A549 (cell line): ENCODE measurements around the gene PMIS2. TPM values are rescaled to one million over a fixed set of nuclear protein-coding genes. Genes with fewer than 3 reads are reported as not detected.
A peak's percentile ranks its signal among the peaks of the same experiment; 100 is the strongest.

Source experiments
- ATAC-seq, 2 experiments: fragments of 200-7000 bp in 1 of 2; fragments of >200 bp in 1 of 2; cut with Nextera tagmentation in 1 of 2; cut with Tn5 transposase in 1 of 2; 3 replicates each; pipeline versions ENCODE4 v1.8.0 to v1.9.1; 2018 to 2020; ENCODE audit warnings: mild to moderate bottlenecking in 1 of 2, moderate library complexity in 1 of 2
- CTCF ChIA-PET: fragments of 300-600 bp; sonication (Branson Sonifier 250); formaldehyde crosslinking; extraction: SDS; loops from one replicate; lab custom pipeline; 2021; ENCODE audit warnings: antibody characterized with exemption, inconsistent platforms; lab: Yijun Ruan, JAX
- POLR2A ChIA-PET: fragments of 350-600 bp; formaldehyde crosslinking; extraction: SDS; loops from one replicate; lab custom pipeline; 2021; ENCODE audit warnings: antibody characterized with exemption, inconsistent platforms; lab: Yijun Ruan, JAX
- DNase-seq, 2 experiments: peaks; one replicate each; pipeline versions ENCODE4 v3.0.0 to v3.0.0-alpha.2; 2011 to 2016; ENCODE audit warnings: low read depth in 1 of 2, low spot score in 1 of 2
- FAIRE-seq: peaks from 2 replicates; lab custom pipeline; 2011; peaks lifted over from hg19 to GRCh38; lab: Jason Lieb, UNC
- H3K27ac ChIP-seq, 2 experiments: fragments of >200 bp; sonication (Bioruptor Twin); formaldehyde crosslinking; 3 replicates each; pipeline ENCODE4 v1.5.1; 2016 to 2017
- H3K4me1 ChIP-seq: fragments of >200 bp; sonication (Bioruptor Twin); formaldehyde crosslinking; 3 replicates; pipeline ENCODE4 v1.6.1; 2016
- H3K4me2 ChIP-seq: fragments of >200 bp; sonication (Bioruptor Twin); formaldehyde crosslinking; 3 replicates; pipeline ENCODE4 v1.6.1; 2016
- H3K4me3 ChIP-seq: fragments of >200 bp; sonication (Bioruptor Twin); formaldehyde crosslinking; 3 replicates; pipeline ENCODE4 v1.5.1; 2016
- H3K9me3 ChIP-seq: fragments of >200 bp; sonication (Bioruptor Twin); formaldehyde crosslinking; 3 replicates; pipeline ENCODE4 v1.6.1; 2016
- BHLHE40 ChIP-seq: IDR thresholded peaks from 2 replicates; pipeline ENCODE4 v1.6.1; 2012; ENCODE audit warnings: low read depth, low read length, inconsistent platforms
- CBX2 ChIP-seq: fragments of 200-600 bp; sonication (generic); IDR thresholded peaks from 2 replicates; pipeline ENCODE4 v1.6.1; 2016; ENCODE audit warnings: low read depth, mild to moderate bottlenecking, borderline replicate concordance
- CHD2 ChIP-seq: fragments of 150-350 bp; IDR thresholded peaks from 2 replicates; pipeline ENCODE4 v1.6.1; 2014; ENCODE audit warnings: low read length; ENCODE audit not compliant: partially characterized antibody
- EHF ChIP-seq: fragments of 250-450 bp; sonication (Bioruptor Pico); IDR thresholded peaks from 2 replicates; pipeline ENCODE4 v1.5.0; 2020; ENCODE audit warnings: mild to moderate bottlenecking
- HOXB13 ChIP-seq: fragments of 250-450 bp; sonication (Bioruptor Pico); IDR thresholded peaks from 2 replicates; pipeline ENCODE4 v1.5.0; 2020; ENCODE audit warnings: low read depth, mild to moderate bottlenecking, moderate library complexity
- JUN ChIP-seq, 2 experiments: fragments of >200 bp; sonication (Bioruptor Twin); formaldehyde crosslinking; IDR thresholded peaks; 2 replicates in 1 of 2; 3 replicates in 1 of 2; pipeline ENCODE4 v1.6.1; 2016 to 2017
- MYC ChIP-seq: IDR thresholded peaks from 2 replicates; pipeline ENCODE4 v1.6.1; 2012; ENCODE audit warnings: mild to moderate bottlenecking, inconsistent platforms, low read length, improper control_type of control experiment, borderline replicate concordance
- NPAS2 ChIP-seq: fragments of 250-450 bp; sonication (Bioruptor Pico); IDR thresholded peaks from 2 replicates; pipeline ENCODE4 v1.8.0; 2022; ENCODE audit warnings: mild to moderate bottlenecking, moderate library complexity, borderline replicate concordance
- NR3C1 ChIP-seq: fragments of >200 bp; sonication (Bioruptor Twin); formaldehyde crosslinking; IDR thresholded peaks from 3 replicates; pipeline ENCODE4 v1.6.1; 2017
- PHF8 ChIP-seq: fragments of 200-600 bp; sonication (generic); IDR thresholded peaks from 2 replicates; pipeline ENCODE4 v1.6.1; 2016; ENCODE audit warnings: low read depth, mild to moderate bottlenecking, antibody characterized with exemption, moderate library complexity, borderline replicate concordance
- POLR2A ChIP-seq: IDR thresholded peaks from 2 replicates; pipeline ENCODE4 v1.6.1; 2012; ENCODE audit warnings: mild to moderate bottlenecking, low read length
- RARB ChIP-seq: fragments of 250-450 bp; sonication (Bioruptor Pico); IDR thresholded peaks from 2 replicates; pipeline ENCODE4 v1.8.0; 2021; ENCODE audit warnings: mild to moderate bottlenecking, moderate library complexity
- TP53 ChIP-seq: fragments of 250-450 bp; sonication (Bioruptor Pico); IDR thresholded peaks from 2 replicates; pipeline ENCODE4 v1.5.0; 2021; ENCODE audit warnings: mild to moderate bottlenecking, moderate library complexity
- WGBS: methylation state at CpG from one replicate; pipeline ENCODE4 v1.1.6; 2017; ENCODE audit errors: missing lambda C conversion rate; 5-methylcytosine and 5-hydroxymethylcytosine counted together
- polyA plus RNA-seq, 4 experiments: library from polyadenylated mRNA; depleted of rRNA in 3 of 4; stranded (reverse); fragments of >200 nt; fragmentation: RNase III in 1 of 4; extraction: RNeasy Plus Mini Kit Qiagen cat#74134 plus additional on column Dnase treatment in 1 of 4; gene quantifications; 2 replicates in 3 of 4; 3 replicates in 1 of 4; pipeline ENCODE4 v1.2.3, GENCODE V29; 2011 to 2017
- TF ChIP-seq, protein P1 (sequence below): fragments of 200-600 bp; sonication (generic); IDR thresholded peaks from 2 replicates; pipeline ENCODE4 v1.6.1; 2016; ENCODE audit warnings: antibody characterized with exemption, mild to moderate bottlenecking, moderate library complexity
- TF ChIP-seq, protein P2 (sequence below): IDR thresholded peaks from 2 replicates; pipeline ENCODE4 v1.6.1; 2012
- TF ChIP-seq, protein P3 (sequence below): fragments of 150-350 bp; IDR thresholded peaks from 2 replicates; pipeline ENCODE4 v1.6.1; 2014; ENCODE audit warnings: low read depth, mild to moderate bottlenecking, low read length
- TF ChIP-seq, protein P4 (sequence below): IDR thresholded peaks from 2 replicates; pipeline ENCODE4 v1.6.1; 2012; ENCODE audit warnings: low read depth, borderline replicate concordance
- TF ChIP-seq, protein P5 (sequence below): fragments of >200 bp; sonication (Bioruptor Twin); formaldehyde crosslinking; IDR thresholded peaks from 3 replicates; pipeline ENCODE4 v1.6.1; 2016
- TF ChIP-seq, protein P6 (sequence below): fragments of 250-450 bp; sonication (Bioruptor Pico); IDR thresholded peaks from 2 replicates; pipeline ENCODE4 v1.5.0; 2020; ENCODE audit warnings: low read depth, mild to moderate bottlenecking, moderate library complexity

The PMIS2 gene
- polyA plus RNA-seq, 2 of the 4 experiments (the other 2 are of a cell fraction): not detected

DNA sequence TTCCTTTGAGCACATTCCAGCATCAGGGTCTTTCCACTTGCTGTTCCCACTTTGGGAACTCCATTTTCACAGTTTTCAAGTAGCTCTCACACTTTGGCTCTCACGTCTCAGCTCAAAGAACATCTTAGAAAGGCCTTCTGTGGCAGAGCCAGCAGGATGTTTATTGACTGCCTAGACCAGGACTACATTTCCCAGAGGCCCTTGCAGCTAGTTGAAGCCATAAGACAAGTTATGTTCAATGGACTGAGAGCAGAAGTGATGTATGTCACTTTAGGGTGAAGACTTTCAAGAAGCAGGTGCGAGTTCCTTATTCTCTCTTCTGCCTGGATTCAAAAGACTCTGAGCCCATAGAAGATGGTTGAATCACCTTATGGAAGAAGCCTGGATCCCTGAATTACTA lies 22.3 kb downstream of the PMIS2 start:
- H3K4me1 ChIP-seq: peaks cover 7% of the 10 kb centered on the region; the same call in 2 of the 3 replicates
- TF ChIP-seq RARB (CRISPR knock-in tag): no peak
- no peak for TF ChIP-seq CBX2
- TF ChIP-seq JUN (IDR thresholded peaks at IDR 0.05): no peak
- TF ChIP-seq, protein P1, sequence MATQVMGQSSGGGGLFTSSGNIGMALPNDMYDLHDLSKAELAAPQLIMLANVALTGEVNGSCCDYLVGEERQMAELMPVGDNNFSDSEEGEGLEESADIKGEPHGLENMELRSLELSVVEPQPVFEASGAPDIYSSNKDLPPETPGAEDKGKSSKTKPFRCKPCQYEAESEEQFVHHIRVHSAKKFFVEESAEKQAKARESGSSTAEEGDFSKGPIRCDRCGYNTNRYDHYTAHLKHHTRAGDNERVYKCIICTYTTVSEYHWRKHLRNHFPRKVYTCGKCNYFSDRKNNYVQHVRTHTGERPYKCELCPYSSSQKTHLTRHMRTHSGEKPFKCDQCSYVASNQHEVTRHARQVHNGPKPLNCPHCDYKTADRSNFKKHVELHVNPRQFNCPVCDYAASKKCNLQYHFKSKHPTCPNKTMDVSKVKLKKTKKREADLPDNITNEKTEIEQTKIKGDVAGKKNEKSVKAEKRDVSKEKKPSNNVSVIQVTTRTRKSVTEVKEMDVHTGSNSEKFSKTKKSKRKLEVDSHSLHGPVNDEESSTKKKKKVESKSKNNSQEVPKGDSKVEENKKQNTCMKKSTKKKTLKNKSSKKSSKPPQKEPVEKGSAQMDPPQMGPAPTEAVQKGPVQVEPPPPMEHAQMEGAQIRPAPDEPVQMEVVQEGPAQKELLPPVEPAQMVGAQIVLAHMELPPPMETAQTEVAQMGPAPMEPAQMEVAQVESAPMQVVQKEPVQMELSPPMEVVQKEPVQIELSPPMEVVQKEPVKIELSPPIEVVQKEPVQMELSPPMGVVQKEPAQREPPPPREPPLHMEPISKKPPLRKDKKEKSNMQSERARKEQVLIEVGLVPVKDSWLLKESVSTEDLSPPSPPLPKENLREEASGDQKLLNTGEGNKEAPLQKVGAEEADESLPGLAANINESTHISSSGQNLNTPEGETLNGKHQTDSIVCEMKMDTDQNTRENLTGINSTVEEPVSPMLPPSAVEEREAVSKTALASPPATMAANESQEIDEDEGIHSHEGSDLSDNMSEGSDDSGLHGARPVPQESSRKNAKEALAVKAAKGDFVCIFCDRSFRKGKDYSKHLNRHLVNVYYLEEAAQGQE: no peak
- TF ChIP-seq NPAS2 (CRISPR knock-in tag): no peak
- TF ChIP-seq, protein P2, sequence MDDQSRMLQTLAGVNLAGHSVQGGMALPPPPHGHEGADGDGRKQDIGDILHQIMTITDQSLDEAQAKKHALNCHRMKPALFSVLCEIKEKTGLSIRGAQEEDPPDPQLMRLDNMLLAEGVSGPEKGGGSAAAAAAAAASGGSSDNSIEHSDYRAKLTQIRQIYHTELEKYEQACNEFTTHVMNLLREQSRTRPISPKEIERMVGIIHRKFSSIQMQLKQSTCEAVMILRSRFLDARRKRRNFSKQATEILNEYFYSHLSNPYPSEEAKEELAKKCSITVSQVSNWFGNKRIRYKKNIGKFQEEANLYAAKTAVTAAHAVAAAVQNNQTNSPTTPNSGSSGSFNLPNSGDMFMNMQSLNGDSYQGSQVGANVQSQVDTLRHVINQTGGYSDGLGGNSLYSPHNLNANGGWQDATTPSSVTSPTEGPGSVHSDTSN: no peak
- no peak for TF ChIP-seq POLR2A
- no peak for TF ChIP-seq BHLHE40
- no peak for TF ChIP-seq TP53 (CRISPR knock-in tag)
- TF ChIP-seq HOXB13 (CRISPR knock-in tag): no peak
- TF ChIP-seq, protein P3, sequence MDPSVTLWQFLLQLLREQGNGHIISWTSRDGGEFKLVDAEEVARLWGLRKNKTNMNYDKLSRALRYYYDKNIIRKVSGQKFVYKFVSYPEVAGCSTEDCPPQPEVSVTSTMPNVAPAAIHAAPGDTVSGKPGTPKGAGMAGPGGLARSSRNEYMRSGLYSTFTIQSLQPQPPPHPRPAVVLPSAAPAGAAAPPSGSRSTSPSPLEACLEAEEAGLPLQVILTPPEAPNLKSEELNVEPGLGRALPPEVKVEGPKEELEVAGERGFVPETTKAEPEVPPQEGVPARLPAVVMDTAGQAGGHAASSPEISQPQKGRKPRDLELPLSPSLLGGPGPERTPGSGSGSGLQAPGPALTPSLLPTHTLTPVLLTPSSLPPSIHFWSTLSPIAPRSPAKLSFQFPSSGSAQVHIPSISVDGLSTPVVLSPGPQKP: no peak
- TF ChIP-seq MYC: no peak
- TF ChIP-seq, protein P4, sequence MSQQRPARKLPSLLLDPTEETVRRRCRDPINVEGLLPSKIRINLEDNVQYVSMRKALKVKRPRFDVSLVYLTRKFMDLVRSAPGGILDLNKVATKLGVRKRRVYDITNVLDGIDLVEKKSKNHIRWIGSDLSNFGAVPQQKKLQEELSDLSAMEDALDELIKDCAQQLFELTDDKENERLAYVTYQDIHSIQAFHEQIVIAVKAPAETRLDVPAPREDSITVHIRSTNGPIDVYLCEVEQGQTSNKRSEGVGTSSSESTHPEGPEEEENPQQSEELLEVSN: no peak
- no peak for TF ChIP-seq NR3C1
- H3K27ac ChIP-seq: no peak overlapping the region
- DNase-seq (peak in 1 of 2 experiments; percentile 53), ATAC-seq (no peak), FAIRE-seq (no peak)
- no peak overlapping the region for H3K4me2 ChIP-seq
- H3K9me3 ChIP-seq: peaks cover 33% of the 10 kb centered on the region
- CTCF ChIA-PET: interaction anchor here (0.7 to 9.4 kb wide), 12 partner anchors 9 to 118 kb away, joined by 3 to 55 read pairs (median 4); no protein-coding TSS in a partner anchor
- POLR2A ChIA-PET: interaction anchor here (1.1 kb wide), 1 partner anchor 20 kb away, joined by 3 read pairs; no protein-coding TSS in a partner anchor
- H3K4me3 ChIP-seq: no peak overlapping the region
- 5% methylated on average over 2 of the region's 2 CpGs for WGBS

DNA sequence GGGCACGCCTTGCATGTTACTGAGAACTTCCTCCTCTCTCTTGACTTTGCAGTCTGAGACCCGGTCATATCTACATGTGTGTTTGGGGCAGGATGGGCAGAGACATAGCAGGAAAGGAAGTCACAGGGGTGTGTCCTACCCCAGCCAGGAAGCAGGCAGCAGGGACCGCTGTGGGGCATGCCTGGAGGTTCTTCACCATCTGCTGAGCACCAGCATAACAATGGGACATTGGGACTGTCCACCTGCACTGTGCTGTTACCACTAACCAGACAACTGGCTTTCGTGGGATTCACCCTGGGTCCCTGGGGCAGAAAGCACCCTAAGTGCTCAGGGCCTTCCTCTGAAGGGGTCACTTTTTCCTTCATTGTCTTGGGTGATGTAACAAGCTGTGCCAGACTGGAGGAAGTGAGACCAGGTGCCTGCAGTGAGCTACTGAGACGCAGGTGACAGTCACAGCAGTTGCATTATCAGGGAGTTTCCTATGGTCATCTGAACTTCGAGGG lies 23.9 kb downstream of the PMIS2 start:
- WGBS: 49% methylated on average over 6 of the region's 6 CpGs
- peak; percentile 39 for FAIRE-seq
- TF ChIP-seq PHF8: no peak
- TF ChIP-seq, all 56 proteins: peak for 0
- H3K4me1 ChIP-seq: peaks cover 9% of the 10 kb centered on the region; the same call in 2 of the 3 replicates
- ChIA-PET CTCF (interaction anchor here (0.8 to 9.4 kb wide), 6 partner anchors 8 to 181 kb away, joined by 3 to 55 read pairs (median 9); no protein-coding TSS in a partner anchor), POLR2A (no interaction called here)
- H3K27ac ChIP-seq: no peak overlapping the region
- DNase-seq (no peak), ATAC-seq (no peak)
- H3K4me2 ChIP-seq: no peak overlapping the region
- H3K4me3 ChIP-seq: no peak overlapping the region
- peaks cover 33% of the 10 kb centered on the region for H3K9me3 ChIP-seq

DNA sequence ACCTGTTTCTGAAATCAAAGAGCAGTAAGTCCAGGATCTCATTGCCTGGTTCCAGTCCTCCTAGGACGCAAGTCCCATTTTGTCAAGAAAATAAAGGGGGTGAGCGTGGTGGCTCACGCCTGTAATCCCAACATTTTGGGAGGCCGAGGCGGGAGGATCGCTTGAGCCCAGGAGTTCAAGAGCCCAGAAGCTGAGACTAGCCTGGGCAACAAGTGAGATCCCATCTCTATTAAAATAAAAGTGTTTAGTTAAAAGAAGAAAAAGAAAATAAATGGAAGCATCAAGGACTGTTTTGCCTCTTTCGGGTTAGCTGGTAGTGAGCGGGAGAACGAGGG lies 26.2 kb downstream of the PMIS2 start:
- POLR2A ChIA-PET: interaction anchor here (1.0 to 1.8 kb wide), 6 partner anchors 10 to 128 kb away, joined by 3 to 9 read pairs (median 4); partner anchors contain the start of gene COX6B1
- peak overlapping the region; percentile 72 to 87 for H3K27ac ChIP-seq
- peaks cover 17% of the 10 kb centered on the region for H3K9me3 ChIP-seq
- peak overlapping the region; percentile 75 for H3K4me3 ChIP-seq
- TF ChIP-seq JUN (IDR thresholded peaks at IDR 0.05) (no peak), CHD2 (no peak), EHF (0 out of 2 replicates have a peak, but pooled peaks have one; percentile 21)
- TF ChIP-seq, protein P5, sequence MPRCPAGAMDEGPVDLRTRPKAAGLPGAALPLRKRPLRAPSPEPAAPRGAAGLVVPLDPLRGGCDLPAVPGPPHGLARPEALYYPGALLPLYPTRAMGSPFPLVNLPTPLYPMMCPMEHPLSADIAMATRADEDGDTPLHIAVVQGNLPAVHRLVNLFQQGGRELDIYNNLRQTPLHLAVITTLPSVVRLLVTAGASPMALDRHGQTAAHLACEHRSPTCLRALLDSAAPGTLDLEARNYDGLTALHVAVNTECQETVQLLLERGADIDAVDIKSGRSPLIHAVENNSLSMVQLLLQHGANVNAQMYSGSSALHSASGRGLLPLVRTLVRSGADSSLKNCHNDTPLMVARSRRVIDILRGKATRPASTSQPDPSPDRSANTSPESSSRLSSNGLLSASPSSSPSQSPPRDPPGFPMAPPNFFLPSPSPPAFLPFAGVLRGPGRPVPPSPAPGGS: 0 out of 3 replicates have a peak, but pooled peaks have one; percentile 3
- TF ChIP-seq, protein P6, sequence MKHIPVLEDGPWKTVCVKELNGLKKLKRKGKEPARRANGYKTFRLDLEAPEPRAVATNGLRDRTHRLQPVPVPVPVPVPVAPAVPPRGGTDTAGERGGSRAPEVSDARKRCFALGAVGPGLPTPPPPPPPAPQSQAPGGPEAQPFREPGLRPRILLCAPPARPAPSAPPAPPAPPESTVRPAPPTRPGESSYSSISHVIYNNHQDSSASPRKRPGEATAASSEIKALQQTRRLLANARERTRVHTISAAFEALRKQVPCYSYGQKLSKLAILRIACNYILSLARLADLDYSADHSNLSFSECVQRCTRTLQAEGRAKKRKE: 0 out of 2 replicates have a peak, but pooled peaks have one; percentile 36
- no peak for DNase-seq
- WGBS: 21% methylated on average over 9 of the region's 9 CpGs
- no peak for FAIRE-seq
- peak overlapping the region; percentile 92 for H3K4me2 ChIP-seq
- H3K4me1 ChIP-seq: peaks cover 9% of the 10 kb centered on the region; the same call in 2 of the 3 replicates
- CTCF ChIA-PET: interaction anchor here (1.0 to 9.4 kb wide), 14 partner anchors 9 to 521 kb away, joined by 3 to 55 read pairs (median 4); partner anchors contain the start of gene ATP4A
- ATAC-seq: peak; percentile 20 to 27; a peak in 5 of 6 replicates
